Measurements from ENCODE around the gene SIGLEC12. TPM values are rescaled to one million over a fixed set of nuclear protein-coding genes. Genes with fewer than 3 reads are reported as not detected.
A peak's percentile ranks its signal among the peaks of the same experiment; 100 is the strongest.

Gene SIGLEC12
- total and polyA plus RNA-seq, 9 of the 15 experiments (the other 6 are each of a cell fraction or from before 2014, with no cell fraction given), result 0.08 to 1.3 (median 0.54) TPM

- TF ChIP-seq ID3 (CRISPR knock-in tag; IDR thresholded peaks at IDR 0.05) (no peak), ID3 (tag; IDR thresholded peaks at IDR 0.05) (0 out of 2 replicates have a peak, but pooled peaks have one; percentile 56), YY1 (IDR thresholded peaks at IDR 0.05; ENCODE audit: borderline replicate concordance in 1 of 3, control insufficient read depth in 1 of 3, extremely low read depth in 1 of 3, insufficient read depth in 3 of 3, insufficient read length in 1 of 3, insufficient replicate concordance in 2 of 3, low read depth in 1 of 3, low read length in 2 of 3) (peak in 1 of 3 experiments; percentile 54), KAT8 (IDR thresholded peaks at IDR 0.05; ENCODE audit: low read depth) (peak; percentile 44; the same call in 1 of the 2 replicates)
Observed at GRCh38 chr19:51460164-51460992, 41.2 kb downstream of the SIGLEC12 start (continued).

DNA sequence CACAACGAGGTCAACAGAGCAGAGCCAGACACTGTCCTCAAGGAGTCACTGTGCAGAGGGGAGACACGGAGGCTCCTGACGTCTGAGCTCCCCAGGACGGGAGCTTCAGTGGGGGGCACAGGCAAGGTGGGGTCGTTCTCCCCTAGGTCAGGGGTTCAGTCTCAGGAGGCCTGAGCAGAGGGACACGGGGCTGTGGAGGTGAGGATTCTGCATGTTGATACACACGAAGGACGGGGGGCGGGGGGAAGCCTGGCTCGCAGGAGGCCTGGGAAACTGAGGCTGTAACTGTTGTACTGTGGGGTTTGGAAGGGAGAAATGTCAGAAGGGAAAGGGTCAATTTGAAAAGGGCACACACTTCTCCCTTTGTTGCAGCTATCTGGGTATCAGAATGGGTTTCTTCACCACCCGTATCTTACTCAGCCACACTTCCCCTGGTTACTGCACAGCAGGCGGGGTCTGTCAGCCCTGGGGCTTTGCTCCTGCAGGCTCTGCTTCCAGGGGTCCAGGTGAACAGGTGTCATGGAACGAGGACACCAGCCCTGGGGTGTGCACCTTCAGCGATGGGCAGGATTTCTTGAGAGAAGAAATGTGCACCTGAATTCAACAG, 42.6 kb downstream of the SIGLEC12 start:
- DNase-seq (ENCODE audit: extremely low read depth in 1 of 4, low spot score in 3 of 4), result no peak
- no peak overlapping the region for H3K4me3 ChIP-seq
- intact Hi-C loops (cut with micrococcal nuclease) (no loop called here), in situ Hi-C loops (cut with MboI) (no loop called here)
- 0 out of 2 replicates have a peak overlapping the region, but pooled peaks have one; percentile 24 for H2AFZ ChIP-seq (ENCODE audit: low read depth, low read length)
- 64% methylated on average over 11 of the region's 14 CpGs for WGBS (ENCODE audit: insufficient coverage, low coverage, missing lambda C conversion rate)
- H3K4me2 ChIP-seq (ENCODE audit: insufficient read depth, low read length), result no peak overlapping the region
- no peak for ATAC-seq
- H3K36me3 ChIP-seq (ENCODE audit: control insufficient read depth, insufficient read depth, low read length), result no peaks in the 10 kb centered on the region
- H3K4me1 ChIP-seq (replicated peaks in 1 of 2; ENCODE audit: control insufficient read depth in 2 of 2, insufficient read depth in 2 of 2, low read length in 2 of 2), result peaks cover 13 to 36% of the 10 kb centered on the region in 2 experiments; a peak in 4 of 5 replicates
- H3K27ac ChIP-seq (ENCODE audit: extremely low read depth, low read depth, low read length), result no peak overlapping the region
- ChIA-PET POLR2A (no interaction called here), CTCF (ENCODE audit: low intra/inter-chr PET ratio) (no interaction called here)
- FAIRE-seq, result no peak
- no peaks in the 10 kb centered on the region for H3K79me2 ChIP-seq (ENCODE audit: control insufficient read depth, insufficient read depth, low read length)
- H3K9ac ChIP-seq (ENCODE audit: insufficient read depth in 1 of 2, low read depth in 2 of 2, low read length in 2 of 2), result 0 out of 4 replicates have a peak overlapping the region, but pooled peaks of 1 of the 2 experiments have one; percentile 12
- H4K20me1 ChIP-seq (replicated peaks; ENCODE audit: control insufficient read depth, insufficient read depth, low read length), result no peaks in the 10 kb centered on the region
- no TSS peak for BruUV-seq (replicated peaks)
- no peaks in the 10 kb centered on the region for H3K27me3 ChIP-seq (ENCODE audit: control insufficient read depth in 2 of 2, insufficient read depth in 2 of 2, low read length in 2 of 2)
- no peaks in the 10 kb centered on the region for H3K9me3 ChIP-seq (replicated peaks; ENCODE audit: control insufficient read depth, insufficient read depth, low read depth, low read length)
- H3K9me1 ChIP-seq (ENCODE audit: control insufficient read depth, insufficient read depth, low read length), result no peaks in the 10 kb centered on the region
- TF ChIP-seq EWSR1 (IDR thresholded peaks at IDR 0.05; ENCODE audit: borderline replicate concordance, low read depth, partially characterized antibody) (no peak), IRF1 (CRISPR knock-in tag; IDR thresholded peaks at IDR 0.05; ENCODE audit: borderline replicate concordance) (no peak), SRSF3 (IDR thresholded peaks at IDR 0.05; ENCODE audit: insufficient read depth, low read length) (no peak), FOSL1 (tag; conservative IDR thresholded peaks at IDR 0.05) (no peak), ARNT (IDR thresholded peaks at IDR 0.05) (no peak), SRSF9 (IDR thresholded peaks at IDR 0.05; ENCODE audit: borderline replicate concordance, low read depth, low read length) (no peak), RBM15 (IDR thresholded peaks at IDR 0.05; ENCODE audit: insufficient read depth, low read length) (no peak), RBM39 (optimal IDR thresholded peaks at IDR 0.05; ENCODE audit: low read depth, low read length) (no peak), ZNF354B (CRISPR knock-in tag; IDR thresholded peaks at IDR 0.05) (no peak), RBFOX2 (IDR thresholded peaks at IDR 0.05; ENCODE audit: low read depth, low read length) (no peak), ZNF695 (CRISPR knock-in tag; IDR thresholded peaks at IDR 0.05) (no peak), CEBPB (tag; IDR thresholded peaks at IDR 0.05) (no peak), CBX2 (IDR thresholded peaks at IDR 0.05; ENCODE audit: insufficient read depth, low read length, poor library complexity, severe bottlenecking) (no peak)

Measured in K562 (cell line).